Activated gamma-delta T cell (primary cell): ENCODE data around the gene A3GALT2.
"Not testable (repeated sequence)": the region's sequence is repeated elsewhere in the genome, so short reads cannot be mapped to it uniquely, and the experiment has no call there.

ENCODE experiments used
- DNase-seq: peaks from one replicate; lab custom pipeline; 2025; lab: John Stamatoyannopoulos, UW

Gene A3GALT2

DNA sequence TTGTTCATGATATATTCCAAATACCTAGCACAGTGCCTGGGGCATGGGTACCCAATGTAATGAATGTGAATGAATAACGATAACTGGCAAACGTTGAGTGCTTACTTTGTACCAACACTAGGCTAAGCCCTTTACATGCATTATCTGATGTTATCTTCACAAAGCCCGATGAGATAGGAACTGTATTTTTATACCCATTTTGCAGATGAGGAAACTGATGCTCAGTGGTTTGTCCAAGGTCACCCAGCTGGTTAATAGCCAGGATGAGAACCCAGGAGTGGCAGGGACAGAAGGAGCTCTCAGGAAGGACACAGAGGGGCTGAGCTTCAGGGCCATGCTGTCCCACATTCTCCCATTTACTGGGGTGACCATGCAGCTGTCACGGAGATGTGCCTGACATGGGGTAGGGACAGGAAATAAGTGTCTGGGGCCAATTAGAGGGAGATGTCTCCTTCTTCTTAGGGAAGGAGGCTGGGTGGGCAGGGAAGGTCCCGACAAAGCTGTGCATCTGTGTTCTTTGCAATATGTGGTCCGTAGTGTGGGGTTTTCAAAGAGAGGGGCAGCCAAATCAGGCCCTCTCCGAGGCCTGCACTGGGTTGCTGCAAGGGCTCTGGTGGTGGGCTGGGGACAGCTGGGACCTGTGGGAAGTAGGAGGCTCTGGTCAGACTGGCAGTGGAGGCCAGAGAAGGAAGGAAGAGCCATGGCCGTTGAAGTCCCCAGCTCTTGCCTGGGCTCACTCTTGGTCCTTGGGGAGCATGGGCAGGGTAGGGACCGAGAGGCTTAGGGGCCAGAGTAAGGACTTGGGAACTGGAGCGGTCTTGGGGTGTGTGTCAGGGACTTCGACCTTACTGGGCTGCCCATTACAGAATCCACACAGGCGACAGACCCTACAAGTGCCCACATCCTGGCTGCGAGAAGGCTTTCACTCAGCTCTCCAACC, 26.6 kb downstream of the A3GALT2 start:
- no peak for DNase-seq

DNA sequence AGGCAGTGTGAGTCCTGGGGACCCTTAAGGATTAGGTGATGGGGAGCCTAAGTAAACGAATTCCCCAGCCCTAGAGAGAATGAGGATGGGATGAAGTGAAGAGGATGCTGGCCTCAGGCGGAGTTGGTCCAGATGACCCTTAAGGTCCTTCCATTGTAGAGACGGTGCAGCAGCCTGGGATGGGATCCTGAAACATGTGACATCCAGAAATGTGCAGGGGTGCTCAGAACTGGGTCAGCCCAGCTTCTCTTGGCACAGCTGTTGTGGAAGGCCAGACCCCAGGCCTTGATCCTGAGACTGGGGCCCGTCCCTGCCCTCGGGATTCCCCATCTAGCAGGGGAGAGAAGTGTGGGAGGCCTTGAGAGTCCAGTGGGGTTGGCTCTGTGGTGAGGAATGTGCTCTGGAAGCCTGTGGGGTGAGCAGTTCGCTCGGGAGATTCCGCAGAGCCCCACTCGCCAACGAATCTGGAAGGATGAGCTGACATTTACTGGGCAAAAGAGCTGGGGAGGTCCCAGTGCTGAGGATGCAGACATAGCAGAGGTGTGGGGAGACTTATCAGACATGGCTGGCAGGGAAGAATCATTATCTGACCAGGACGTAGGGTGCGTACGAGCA, 28.1 kb downstream of the A3GALT2 start:
- no peak for DNase-seq

DNA sequence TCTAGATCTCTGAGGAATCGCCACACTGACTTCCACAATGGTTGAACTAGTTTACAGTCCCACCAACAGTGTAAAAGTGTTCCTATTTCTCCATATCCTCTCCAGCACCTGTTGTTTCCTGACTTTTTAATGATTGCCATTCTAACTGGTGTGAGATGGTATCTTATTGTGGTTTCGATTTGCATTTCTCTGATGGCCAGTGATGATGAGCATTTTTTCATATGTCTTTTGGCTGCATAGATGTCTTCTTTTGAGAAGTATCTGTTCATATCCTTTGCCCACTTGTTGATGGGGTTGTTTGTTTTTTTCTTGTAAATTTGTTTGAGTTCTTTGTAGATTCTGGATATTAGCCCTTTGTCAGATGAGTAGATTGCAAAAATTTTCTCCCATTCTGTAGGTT, 30.3 kb downstream of the A3GALT2 start:
- not testable (repeated sequence) for DNase-seq

DNA sequence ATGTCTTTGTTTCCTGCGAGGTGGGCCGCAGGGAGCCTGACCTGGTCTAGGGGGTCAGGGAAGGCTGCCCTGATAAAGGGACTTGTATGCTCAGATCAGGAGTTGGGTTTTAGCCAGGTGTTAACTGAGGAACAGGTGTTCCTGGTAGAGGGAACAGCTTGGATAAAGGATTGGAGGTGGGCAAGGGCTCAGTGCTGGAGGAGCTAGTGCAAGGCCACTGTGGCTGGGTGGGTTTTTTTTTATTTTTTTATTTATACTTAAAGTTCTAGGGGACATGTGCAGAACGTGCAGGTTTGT, 31.1 kb downstream of the A3GALT2 start:
- DNase-seq: no peak

DNA sequence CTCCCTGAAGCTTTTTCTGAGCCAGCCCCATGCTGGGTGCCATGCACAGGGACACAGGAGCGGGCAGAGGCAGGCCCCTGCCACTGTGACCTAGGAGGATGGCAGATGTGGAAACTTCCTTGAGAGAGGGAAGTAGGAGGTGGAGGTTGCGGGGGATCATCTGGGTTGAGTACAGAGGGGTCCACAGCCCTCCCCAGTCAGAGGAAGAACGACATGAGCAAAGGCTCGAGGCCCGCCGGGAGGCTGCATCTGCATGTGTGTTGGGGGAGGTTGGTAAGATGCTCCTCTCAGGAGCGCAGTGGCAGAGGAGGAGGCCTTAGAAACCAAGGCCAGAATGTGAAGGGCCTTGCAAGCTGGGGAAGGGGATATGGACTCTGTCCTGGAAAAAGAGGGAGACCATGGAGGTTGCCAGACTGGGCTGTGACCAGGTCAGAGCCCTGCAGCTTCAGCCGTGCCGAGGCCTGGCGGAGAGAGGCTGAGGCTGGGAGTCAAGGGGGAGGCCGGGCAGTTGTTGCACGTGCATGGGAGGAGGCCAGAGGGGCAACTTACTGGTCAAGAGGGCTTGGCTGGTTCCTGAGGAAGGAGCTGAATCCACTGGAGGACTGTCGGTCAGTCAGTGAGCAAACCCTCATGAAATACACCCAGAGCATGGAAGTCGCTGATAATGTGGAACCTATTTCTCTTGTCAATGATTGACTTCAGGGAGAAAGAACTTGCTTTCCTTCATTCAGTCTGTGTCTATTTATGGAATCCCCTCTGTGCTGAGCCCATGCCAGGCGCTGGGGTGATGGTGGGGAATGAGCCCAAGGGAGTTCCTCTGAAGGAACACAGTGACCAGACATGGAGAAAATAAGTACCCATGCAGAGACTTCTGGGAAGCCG, 31.7 kb downstream of the A3GALT2 start:
- DNase-seq: no peak

DNA sequence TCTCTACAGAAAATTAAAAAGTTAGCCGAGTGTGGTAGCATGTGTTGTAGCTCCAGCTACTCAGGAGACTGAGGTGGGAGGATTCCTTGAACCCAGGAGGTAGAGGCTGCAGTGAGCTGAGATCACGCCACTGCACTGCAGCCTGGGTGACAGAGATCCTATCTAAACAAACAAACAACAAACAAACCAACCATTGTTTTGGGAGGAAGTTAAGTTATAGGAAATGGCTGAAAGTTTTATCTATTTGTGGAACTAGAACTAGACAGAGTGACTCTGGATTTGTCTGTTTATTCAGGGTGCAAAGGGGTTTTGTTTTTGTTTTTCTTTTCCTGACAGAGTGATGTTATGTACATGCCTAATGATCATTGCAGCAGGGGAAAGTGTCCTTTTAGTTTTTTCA, 33.6 kb downstream of the A3GALT2 start:
- no peak for DNase-seq

DNA sequence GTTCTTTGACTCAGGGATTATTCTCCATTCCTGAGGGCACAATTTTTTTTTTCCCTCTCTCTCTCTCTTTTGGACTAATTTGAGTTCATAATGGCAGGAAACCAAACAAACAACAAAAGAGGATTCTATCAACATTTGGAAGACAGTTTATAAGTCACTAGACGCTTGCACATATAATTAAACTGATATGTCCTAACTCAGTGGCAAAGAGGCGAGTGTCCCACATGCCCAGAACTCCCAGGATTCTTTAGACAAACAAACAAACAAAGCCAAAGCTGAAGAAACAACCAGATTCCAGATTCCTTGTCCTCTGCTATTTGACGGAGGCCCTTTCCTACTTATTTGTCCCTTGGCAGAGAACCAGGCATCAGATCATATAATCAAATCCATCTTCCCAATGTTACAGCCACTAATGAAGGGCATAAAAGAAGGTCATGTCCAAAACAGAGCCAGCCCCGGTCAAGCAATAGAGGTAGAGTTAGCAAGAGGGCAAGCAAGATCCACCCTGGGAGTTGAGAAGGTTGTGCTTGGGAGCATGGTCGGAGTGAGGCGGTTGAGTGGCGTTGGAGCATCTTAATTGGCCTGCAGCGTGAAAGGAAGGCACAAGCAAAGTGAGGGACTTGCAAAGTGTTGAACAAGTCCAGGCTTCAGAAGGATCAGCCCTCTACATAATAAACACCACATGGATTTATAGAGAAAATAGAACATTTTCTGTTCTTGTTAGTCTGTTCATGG, 34.3 kb downstream of the A3GALT2 start:
- DNase-seq: no peak

DNA sequence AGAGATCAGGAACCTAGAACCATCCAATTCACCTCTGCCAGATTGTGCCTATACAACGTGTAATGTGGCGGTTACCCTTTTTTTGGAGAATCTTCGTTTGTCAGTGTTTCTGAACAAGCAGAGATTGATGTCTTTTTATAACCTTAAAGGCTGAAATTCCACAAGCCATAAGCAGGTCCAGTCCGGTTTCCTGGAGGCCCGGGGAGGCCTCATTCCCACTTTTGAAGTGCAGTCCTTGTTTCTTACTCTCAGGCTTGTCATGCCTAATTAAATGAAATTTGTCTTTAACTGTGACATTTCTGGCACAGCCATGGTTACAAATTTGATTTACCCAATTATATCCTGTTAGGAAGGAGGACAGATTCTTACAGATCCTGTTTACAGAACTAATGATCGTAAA, 36.8 kb downstream of the A3GALT2 start:
- DNase-seq: no peak

DNA sequence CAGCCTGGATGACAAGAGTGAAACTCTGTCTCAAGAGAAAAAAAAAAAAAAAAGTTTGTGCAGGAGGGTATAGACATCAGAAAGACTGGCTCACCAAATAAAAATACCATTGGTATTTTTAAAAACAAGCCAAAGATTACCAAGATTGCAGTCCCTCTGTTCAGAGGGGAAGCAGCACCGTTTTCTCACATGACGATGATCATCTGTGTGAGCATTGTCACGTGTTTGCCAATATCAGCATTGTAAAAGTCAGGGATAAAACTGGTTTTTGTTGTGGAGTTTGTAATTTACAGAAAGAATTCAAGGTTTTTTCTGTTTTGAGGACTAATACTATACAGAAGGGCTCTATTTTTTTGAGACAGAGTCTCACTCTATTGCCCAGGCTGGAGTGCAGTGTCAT, 38.1 kb downstream of the A3GALT2 start:
- DNase-seq: no peak

DNA sequence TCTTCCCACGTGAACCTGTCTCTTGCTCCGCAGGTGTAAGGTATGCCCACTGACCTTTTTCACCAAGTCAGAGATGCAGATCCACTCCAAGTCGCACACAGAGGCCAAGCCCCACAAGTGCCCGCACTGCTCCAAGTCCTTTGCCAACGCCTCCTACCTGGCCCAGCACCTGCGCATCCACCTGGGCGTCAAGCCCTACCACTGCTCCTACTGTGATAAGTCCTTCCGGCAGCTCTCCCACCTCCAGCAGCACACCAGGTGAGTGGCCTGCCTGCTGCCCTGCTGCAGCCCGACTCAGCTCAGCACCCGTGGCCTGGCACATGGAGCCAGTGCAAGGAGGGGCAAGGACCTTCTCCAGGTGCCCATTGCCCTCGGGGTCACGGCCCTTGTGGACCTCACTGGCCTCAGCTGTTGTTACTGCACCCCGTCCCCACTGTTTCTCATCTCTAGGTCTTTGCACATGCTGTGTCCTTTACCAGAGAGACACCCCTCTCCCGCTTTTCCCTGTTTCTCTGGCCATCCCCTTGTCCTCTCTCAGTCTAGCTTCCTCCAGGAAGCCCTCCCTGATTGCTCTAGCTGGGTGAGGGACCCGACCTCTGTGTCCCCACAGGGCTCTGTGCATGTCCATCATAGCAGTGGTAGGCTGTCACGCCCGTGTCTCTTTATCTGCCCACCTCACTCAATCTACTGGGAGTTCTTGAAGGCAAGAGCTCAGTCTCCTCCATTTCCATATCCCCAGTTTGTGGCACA, 39.2 kb downstream of the A3GALT2 start:
- no peak for DNase-seq

DNA sequence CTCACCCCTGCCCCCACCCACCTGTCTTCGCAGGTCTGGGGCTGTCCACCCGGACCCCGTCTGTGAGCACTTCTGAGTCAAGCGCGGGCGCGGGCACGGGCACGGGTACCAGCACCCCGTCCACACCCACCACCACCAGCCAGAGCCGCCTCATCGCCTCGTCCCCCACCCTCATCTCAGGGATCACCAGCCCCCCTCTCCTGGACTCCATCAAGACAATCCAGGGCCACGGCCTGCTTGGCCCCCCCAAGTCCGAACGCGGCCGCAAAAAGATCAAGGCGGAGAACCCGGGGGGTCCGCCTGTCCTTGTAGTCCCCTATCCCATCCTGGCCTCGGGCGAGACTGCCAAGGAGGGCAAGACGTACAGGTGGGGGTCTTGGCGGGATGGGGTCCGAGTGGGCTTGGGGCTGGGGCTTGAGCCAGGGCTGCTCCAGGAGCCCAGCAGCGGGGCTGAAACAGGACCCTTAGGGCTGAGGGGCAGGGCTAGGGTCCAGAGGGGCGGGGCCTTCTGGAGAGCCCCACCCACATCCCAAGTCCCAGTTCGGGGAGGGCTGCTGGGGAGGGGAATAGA, 40.7 kb downstream of the A3GALT2 start:
- no peak for DNase-seq

DNA sequence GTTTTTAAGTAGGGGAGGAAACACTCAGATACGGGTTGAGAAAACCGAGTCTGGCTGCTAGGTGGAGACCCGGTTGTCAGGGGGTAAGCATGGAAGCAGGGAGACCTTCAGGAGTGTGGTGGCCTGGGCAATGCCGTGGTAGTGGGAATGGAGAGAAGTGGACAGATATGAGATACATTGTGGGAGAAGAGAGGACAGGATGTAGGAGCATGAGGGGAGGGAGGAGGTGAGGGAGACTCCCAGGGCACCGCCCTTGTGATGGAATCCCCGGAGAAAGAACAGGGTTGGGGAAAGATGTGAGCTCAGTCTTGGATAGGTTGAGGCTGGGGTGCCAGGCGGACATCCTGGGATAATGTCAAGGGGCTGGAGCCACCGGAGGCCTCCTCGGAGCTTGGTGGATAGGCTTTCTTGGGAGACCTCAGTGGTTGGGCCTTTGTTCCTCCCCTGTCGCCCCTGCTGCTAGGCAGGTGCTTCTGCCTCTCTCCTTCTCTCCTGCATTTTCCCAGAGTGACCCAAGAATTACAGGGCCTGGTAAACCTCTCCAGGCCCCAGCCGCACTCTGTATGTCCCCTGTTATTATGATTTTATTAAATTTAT, 43.3 kb downstream of the A3GALT2 start:
- DNase-seq: no peak

DNA sequence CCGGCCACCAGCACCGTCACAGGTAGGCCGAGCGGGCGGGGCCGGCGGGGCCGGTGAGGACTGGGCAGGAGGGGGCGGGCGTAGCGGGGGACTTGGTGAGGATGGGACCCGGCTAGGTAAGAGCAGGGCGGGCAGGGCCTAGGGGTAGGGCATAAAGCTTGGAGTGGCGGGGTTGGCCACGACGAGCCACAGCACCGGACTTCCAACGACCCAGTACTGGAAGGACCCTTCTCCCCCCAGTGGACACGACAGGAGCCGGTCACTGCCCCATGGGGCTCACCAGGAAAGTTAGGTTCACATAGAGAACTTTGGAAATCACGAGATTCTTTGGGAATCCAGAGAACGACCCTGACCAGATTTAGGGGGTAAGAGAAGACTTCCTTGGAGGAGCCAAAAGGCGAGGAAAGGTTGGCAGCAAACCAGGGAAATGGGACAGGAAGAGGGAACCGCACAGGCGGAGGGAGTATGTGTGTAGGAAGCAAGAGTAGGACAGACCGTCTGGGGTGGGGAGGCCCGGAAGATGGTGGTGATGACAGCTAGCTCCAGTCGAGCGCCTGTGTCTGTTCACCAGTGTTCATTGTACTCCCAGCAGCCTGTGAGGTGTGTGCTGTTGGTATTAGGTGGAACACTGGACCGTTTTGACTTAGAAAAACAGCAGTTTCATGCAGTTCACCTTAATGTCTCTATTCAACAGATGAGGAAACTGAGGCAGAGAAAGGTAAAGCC, 44.2 kb downstream of the A3GALT2 start:
- no peak for DNase-seq

DNA sequence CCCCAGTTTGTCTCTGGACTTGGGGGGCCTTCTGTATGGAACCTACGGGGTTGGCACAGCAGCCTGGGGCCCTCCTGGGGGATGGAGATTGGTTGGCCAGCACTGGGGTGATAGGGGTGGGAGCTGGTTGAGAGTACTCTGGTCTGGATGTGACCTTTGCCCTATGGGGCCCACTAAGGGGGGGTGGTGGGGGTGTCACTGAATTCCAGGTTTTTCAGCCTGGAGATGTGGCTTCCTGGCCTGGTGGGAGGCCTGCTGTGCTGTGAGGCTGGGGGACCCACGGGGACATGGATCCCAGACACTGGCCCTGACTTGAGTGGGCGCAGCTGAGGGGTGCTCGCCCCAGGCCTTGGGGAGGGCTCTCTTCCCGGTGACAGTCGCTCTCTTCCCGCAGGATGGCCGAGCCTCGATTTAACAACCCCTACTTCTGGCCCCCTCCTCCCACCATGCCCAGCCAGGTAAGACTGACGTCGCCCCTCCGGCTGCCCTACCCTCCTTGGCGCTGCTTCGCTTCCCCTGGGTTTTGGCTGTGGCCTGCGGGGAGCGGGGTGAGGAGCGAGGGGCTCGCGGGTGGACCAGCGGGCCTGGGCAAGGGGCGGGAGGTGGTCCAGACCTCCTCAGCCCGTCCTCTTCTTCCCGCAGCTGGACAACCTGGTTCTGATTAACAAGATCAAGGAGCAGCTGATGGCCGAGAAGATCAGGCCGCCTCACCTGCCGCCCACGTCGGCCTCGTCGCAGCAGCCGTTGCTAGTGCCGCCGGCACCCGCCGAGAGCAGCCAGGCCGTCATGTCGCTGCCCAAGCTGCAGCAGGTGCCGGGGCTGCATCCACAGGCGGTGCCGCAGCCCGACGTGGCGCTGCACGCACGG, 45.0 kb downstream of the A3GALT2 start:
- no peak for DNase-seq

DNA sequence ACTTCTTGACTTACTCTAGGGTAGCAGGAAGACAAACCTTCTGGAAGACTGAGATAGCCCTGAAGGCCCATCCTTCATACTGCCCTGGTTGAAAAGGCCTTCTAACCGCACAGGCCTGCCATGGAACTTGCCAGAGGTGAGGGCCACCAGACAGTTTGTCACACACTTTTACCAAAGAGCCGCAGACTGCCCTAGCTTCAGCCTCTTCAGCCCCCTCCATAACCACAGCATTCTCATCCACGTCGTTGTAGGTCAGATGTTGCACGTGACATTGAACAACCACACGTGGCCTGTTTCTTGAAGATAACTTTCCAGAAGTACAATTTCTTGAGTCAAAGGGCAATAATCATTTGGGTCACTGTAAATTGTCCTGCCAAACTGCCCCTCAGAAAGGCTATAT, 45.7 kb downstream of the A3GALT2 start:
- DNase-seq: no peak

DNA sequence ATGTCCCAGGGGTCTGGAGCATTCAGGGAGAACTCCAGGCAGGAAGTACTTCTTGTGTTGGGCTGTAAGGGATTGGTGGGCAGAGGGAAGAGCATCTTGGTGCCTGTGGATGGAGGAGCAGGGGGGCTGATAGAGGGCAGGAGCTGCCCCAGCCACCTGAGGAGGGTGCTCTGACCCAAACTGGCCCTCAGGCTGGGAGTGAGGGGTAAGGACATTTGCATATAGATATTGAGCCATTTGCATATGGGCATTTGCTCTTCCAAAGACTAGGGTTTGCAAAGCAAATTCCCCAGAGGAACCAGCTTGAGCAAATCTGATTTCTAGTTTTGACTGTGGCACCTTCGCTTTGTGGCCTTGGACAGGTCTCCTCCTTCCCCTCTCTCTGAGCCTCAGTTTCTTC, 46.5 kb downstream of the A3GALT2 start:
- DNase-seq: no peak

DNA sequence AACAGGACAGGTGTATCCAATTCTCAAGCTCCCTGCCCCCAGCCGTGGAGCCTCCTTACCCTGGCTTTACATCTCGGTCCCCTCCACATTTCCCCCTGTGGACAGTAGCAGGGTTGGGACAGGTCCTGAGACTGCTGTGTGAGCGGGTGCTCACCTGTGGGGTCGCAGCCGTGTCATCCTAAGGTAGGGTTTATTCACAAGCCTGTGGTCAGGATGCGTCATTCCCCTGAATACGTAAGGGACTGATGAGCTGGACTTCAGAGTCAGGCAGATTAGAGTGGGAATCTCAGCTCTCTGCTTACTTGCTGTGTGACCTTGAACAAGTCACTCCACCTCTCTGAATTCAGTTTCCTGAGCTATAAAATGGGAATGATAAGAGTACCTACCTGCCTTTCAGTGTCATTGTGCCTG, 46.9 kb downstream of the A3GALT2 start:
- DNase-seq: no peak

DNA sequence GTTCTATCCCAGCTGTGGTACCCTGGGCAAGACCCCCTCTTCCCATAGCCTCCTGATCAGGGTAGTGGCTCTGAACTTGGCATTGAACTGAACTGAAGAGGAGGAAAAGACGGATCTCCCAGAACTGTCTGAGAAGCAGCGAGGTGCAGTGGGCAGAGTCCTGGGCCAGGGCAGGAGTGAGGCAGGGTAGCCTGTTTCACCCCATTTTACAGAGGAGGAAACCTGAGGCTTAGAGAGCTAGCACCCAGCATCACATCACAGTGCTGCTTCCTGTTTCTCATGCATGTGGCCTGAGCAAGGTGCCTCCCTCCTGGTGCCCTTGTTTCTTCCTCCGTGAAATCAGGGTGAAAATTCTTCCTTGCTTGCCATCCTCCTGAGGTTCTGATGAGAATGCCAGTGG, 47.5 kb downstream of the A3GALT2 start:
- no peak for DNase-seq

DNA sequence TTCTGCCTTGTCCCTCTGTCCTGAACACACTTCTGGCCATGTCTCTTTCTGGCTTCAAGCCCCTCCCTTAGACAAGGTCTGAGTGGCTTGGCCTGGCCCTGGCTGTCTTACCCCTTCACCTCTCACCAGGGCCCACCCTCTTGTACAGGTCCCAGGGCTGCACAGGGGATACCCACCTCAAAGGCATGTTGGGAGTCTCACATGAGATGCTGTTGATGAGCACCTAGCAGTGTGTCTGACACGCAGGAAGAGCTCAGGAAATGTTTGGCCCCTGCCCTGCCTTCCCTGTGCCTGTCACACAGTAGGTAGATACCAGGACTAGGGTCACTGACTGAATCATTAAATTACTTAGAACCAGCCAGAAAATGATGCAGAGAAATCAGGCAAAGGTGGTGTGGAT, 48.0 kb downstream of the A3GALT2 start:
- no peak for DNase-seq
